ENCODE measurements around the gene SDR42E2.

DNA sequence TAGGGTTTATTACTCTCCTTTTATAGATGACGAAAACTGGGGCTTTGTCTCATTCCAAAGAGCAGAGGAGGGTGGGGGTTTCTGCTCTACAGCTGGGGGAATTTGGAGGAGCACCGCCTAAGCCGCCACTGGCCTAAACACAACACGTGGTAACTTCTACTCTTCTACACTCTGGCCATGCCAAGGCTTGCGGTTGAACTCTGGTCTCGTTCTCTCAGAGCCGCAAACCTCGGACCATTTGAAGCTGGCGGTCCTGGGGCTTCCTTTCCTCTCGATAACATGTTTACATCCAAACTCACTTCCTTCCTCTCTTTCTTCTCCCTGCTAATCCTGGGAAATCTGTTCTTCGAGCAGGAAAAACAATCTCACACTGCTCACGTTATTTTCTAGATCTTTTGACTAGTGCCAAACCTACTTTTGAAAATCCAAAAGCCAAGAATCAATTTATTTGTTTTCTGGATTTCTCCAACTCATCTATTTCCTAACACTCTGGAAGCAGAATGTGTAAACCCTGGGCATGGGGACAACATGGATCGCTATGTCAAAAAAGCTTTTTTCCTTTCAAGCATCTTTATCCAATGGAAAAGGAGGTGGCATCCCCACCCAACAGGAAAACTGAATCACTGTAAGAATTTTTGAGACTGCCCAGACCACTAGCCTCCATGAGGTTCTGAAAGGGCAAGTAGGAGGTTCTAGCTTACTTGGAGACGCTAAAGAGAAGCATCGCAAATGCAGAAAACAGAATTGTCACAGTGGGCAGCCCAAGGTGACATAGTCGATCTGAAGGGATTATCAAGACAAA, 30.2 kb downstream of the SDR42E2 start:
- TF ChIP-seq EZH2 (IDR thresholded peaks at IDR 0.05; ENCODE audit: low read length, unreplicated experiment) (no peak), EZH2phosphoT487 (IDR thresholded peaks at IDR 0.05; ENCODE audit: borderline replicate concordance, low read length) (no peak)
- TF ChIP-seq, protein P1, sequence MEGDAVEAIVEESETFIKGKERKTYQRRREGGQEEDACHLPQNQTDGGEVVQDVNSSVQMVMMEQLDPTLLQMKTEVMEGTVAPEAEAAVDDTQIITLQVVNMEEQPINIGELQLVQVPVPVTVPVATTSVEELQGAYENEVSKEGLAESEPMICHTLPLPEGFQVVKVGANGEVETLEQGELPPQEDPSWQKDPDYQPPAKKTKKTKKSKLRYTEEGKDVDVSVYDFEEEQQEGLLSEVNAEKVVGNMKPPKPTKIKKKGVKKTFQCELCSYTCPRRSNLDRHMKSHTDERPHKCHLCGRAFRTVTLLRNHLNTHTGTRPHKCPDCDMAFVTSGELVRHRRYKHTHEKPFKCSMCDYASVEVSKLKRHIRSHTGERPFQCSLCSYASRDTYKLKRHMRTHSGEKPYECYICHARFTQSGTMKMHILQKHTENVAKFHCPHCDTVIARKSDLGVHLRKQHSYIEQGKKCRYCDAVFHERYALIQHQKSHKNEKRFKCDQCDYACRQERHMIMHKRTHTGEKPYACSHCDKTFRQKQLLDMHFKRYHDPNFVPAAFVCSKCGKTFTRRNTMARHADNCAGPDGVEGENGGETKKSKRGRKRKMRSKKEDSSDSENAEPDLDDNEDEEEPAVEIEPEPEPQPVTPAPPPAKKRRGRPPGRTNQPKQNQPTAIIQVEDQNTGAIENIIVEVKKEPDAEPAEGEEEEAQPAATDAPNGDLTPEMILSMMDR (conservative IDR thresholded peaks at IDR 0.05; ENCODE audit: low read depth, low read length) = no peak
